ENCODE measurements around the gene ALOX12B. TPM values are rescaled to one million over a fixed set of nuclear protein-coding genes. Genes with fewer than 3 reads are reported as not detected.

Gene ALOX12B
- total and polyA plus RNA-seq, 2 of the 13 experiments (the other 11 are each of a cell fraction or from before 2014, with no cell fraction given): 0.13 TPM; not detected in 1

GRCh38 chr17:8056976-8057625, 30.4 kb downstream of the ALOX12B start:
- no peaks in the 10 kb centered on the region for H3K9me3 ChIP-seq (ENCODE audit: low read length)
- H3K9ac ChIP-seq (ENCODE audit: insufficient read depth, low read depth, low read length): peak overlapping the region; percentile 78
- in situ Hi-C loops (cut with HindIII; ENCODE audit: extremely low pct_ligation_motif_present, low pct_unique_long_range_greater_than_20kb) (no loop called here), intact Hi-C loops (cut with micrococcal nuclease; ENCODE audit: unreplicated experiment) (loop anchor here (2.0 kb wide), 2 partner anchors 40 to 144 kb away; no protein-coding TSS in a partner anchor)
- DNase-seq (ENCODE audit: low spot score): peak; percentile 62
- no peaks in the 10 kb centered on the region for H3K79me2 ChIP-seq (ENCODE audit: insufficient read depth, low read length)
- peaks cover 35% of the 10 kb centered on the region for H4K20me1 ChIP-seq (ENCODE audit: insufficient read depth, low read length)
- ChIA-PET POLR2A (interaction anchor here (0.8 to 2.2 kb wide), 14 partner anchors 9 to 728 kb away, joined by 3 to 9 read pairs (median 4); partner anchors contain the start of genes CNTROB, NAA38, NEURL4 and RNF227), CTCF (ENCODE audit: low intra/inter-chr PET ratio, low total read pairs) (interaction anchor here (1.1 to 2.9 kb wide), 6 partner anchors 16 to 194 kb away, joined by 3 to 15 read pairs (median 6); no protein-coding TSS in a partner anchor)
- peak overlapping the region; percentile 81 for H3K4me2 ChIP-seq (ENCODE audit: low read depth, low read length)
- peaks cover 56% of the 10 kb centered on the region for H3K4me1 ChIP-seq (ENCODE audit: insufficient read depth, low read length)
- H3K36me3 ChIP-seq (replicated peaks in 1 of 2; ENCODE audit: control insufficient read depth in 1 of 2, insufficient read depth in 2 of 2, low read length in 2 of 2): no peaks in the 10 kb centered on the region
- TSS peak; percentile 84 for BruUV-seq (replicated peaks)
- peaks cover 3 to 36% of the 10 kb centered on the region in 2 experiments; a peak in 4 of 5 replicates for H3K27me3 ChIP-seq (ENCODE audit: control insufficient read depth in 1 of 2, insufficient read depth in 2 of 2, low read length in 2 of 2)
- peak; percentile 44 for ATAC-seq
- peak overlapping the region; percentile 92 for H3K27ac ChIP-seq (ENCODE audit: extremely low read length, insufficient read depth, low read length)
- H2AFZ ChIP-seq (ENCODE audit: low read length): no peak overlapping the region
- peak; percentile 59 for FAIRE-seq
- WGBS (ENCODE audit: low lambda C conversion rate): under 1% methylated on average over 17 of the region's 17 CpGs
- peak overlapping the region; percentile 38 to 64 (median 51) for H3K4me3 ChIP-seq (replicated peaks in 1 of 3; ENCODE audit: insufficient read depth in 1 of 3, low read depth in 2 of 3, low read length in 3 of 3)
- TF ChIP-seq PITX1 (CRISPR knock-in tag; IDR thresholded peaks at IDR 0.05): 0 out of 2 replicates have a peak, but pooled peaks have one; percentile 1
- TF ChIP-seq ZNF205 (CRISPR knock-in tag; IDR thresholded peaks at IDR 0.05): 0 out of 2 replicates have a peak, but pooled peaks have one; percentile 4
- TF ChIP-seq ZKSCAN1 (IDR thresholded peaks at IDR 0.05; ENCODE audit: low read length): no peak
- TF ChIP-seq ZKSCAN5 (CRISPR knock-in tag; IDR thresholded peaks at IDR 0.05): no peak
- 0 out of 2 replicates have a peak, but pooled peaks have one; percentile 2 for TF ChIP-seq NAIF1 (CRISPR knock-in tag; IDR thresholded peaks at IDR 0.05; ENCODE audit: borderline replicate concordance)
- no peak; the same call in 1 of the 2 replicates for TF ChIP-seq ZNF552 (CRISPR knock-in tag; IDR thresholded peaks at IDR 0.05; ENCODE audit: borderline replicate concordance)
- TF ChIP-seq ASH2L (IDR thresholded peaks at IDR 0.05; ENCODE audit: insufficient read length, low read depth, low read length): peak; percentile 32
- no peak for TF ChIP-seq SETDB1 (CRISPR knock-in tag; IDR thresholded peaks at IDR 0.05; ENCODE audit: borderline replicate concordance)
- no peak for TF ChIP-seq RNF2 (conservative IDR thresholded peaks at IDR 0.05; ENCODE audit: low read depth)
- no peak for TF ChIP-seq ESRRA (CRISPR knock-in tag; IDR thresholded peaks at IDR 0.05; ENCODE audit: low read depth)
- TF ChIP-seq HES4 (CRISPR knock-in tag; IDR thresholded peaks at IDR 0.05; ENCODE audit: borderline replicate concordance): peak; percentile 61
- no peak for TF ChIP-seq ZBTB33 (CRISPR knock-in tag; IDR thresholded peaks at IDR 0.05)
- TF ChIP-seq PLSCR1 (CRISPR knock-in tag; IDR thresholded peaks at IDR 0.05; ENCODE audit: borderline replicate concordance): no peak
- no peak for TF ChIP-seq MTF2 (CRISPR knock-in tag; IDR thresholded peaks at IDR 0.05; ENCODE audit: borderline replicate concordance)
- TF ChIP-seq ZNF510 (CRISPR knock-in tag; IDR thresholded peaks at IDR 0.05; ENCODE audit: low read depth): peak; percentile 28; the same call in 1 of the 2 replicates
- TF ChIP-seq JARID2 (CRISPR knock-in tag; IDR thresholded peaks at IDR 0.05; ENCODE audit: insufficient replicate concordance): no peak
- TF ChIP-seq ZBTB14 (CRISPR knock-in tag; IDR thresholded peaks at IDR 0.05): no peak
- peak; percentile 21; the same call in 1 of the 2 replicates for TF ChIP-seq HIVEP1 (CRISPR knock-in tag; IDR thresholded peaks at IDR 0.05)
- no peak for TF ChIP-seq HMGA1 (CRISPR knock-in tag; conservative IDR thresholded peaks at IDR 0.05)

Measured in HepG2 (cell line).